NCI-H69 (cell line): ENCODE measurements around the gene MUC6.
"Not testable (repeated sequence)": the region's sequence is repeated elsewhere in the genome, so short reads cannot be mapped to it uniquely, and the experiment has no call there.

Experiments
- DNase-seq: peaks from one replicate; lab custom pipeline; 2025; lab: John Stamatoyannopoulos, UW

MUC6 gene

DNA sequence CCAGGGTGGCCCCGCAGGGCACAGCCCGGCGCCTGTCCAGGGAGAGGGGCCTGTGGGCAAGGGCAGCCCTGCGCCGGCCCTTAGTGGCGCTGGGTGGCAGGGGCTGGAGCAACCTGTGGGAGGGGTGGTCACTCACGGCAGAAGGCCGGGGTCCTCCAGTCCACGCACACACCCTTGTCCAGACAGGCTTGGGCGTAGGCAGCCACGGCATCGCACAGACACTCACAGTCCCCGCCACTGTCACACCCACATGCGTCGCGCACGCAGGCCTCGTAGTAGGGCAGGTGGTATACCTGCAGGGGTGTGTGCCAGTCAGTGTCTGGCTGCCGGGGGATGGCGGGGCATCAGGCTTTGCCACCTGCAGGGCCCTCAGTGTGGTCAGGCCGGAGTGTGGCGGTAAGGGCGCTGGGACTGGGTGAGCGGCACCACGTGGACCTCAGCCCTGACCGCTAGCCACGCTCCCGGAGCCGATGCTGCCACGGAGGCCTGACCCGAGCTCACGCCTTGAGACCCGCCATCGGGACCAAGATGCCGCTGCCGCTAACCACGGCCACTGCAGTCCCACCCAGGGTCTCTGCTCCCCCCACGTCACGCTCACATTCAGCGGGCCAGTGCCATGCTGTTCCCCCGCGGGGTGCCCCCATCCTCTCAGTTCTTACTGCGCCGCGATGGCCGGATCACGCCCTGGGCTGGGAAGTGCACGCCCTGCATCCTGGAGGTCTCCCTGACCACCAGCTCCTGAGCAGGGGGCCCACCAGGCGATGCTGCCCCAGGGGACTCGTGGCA is 12.5 kb downstream of the MUC6 start:
- no peak for DNase-seq

DNA sequence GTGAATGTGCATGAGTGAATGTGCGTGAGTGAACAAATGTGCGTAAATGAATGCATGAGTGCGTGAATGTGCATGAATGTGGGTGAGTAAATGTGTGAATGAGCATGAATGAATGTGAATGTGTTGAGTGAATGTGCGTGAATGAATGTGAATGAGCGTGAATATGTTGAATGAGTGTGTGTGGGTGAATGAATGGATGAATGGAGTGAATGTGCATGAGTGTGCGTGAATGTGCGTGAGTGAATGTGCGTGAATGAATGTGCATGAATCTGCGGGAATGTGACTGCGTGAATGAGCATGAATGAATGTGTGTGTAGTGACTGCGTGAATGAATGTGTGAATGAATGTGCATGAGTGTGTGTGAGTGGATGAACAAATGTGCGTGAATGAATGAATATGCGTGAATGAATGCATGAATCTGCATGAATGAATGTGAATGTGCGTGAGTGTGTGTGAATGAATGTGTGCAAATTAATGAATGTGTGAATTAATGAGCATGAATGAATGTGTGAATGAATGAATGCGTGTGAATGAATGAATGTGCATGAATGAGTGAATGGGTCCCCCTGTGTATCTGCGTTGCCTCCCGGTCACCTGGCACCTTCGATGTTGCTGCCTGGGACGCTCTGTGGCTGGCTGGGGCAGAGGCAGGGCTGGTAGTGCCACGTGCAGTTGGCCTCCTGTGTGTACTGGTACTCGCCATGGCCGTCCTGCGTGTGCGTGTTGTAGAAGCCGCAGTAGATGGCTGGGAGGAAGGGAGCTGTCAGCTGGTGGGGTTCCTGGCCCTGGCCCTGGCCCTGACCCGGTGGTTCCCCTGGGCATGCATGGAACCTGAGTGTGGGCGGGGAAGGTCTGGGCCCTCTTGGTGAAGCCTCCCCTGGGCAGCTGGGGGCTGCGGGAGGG is 13.4 kb downstream of the MUC6 start:
- no peak for DNase-seq

DNA sequence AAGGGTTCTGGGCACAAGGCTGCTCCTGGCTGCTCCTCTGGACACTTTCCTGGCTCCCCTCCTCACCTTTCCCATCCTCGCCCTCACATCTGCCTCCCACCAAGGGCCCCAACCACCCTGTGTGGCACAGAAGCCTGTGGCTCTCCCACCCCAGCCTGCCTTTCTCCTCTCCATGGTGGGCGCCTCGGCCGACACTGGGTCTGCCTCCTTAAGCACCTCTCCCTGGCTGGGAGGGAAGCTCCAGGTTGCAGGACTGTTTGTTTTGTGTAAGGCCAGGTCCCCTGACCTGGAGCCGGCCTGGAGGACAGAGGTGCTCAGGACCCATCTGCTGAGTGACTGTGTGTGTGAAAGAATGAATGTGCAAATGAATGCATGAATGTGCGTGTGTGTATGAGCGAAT is 14.1 kb downstream of the MUC6 start:
- DNase-seq, result no peak

DNA sequence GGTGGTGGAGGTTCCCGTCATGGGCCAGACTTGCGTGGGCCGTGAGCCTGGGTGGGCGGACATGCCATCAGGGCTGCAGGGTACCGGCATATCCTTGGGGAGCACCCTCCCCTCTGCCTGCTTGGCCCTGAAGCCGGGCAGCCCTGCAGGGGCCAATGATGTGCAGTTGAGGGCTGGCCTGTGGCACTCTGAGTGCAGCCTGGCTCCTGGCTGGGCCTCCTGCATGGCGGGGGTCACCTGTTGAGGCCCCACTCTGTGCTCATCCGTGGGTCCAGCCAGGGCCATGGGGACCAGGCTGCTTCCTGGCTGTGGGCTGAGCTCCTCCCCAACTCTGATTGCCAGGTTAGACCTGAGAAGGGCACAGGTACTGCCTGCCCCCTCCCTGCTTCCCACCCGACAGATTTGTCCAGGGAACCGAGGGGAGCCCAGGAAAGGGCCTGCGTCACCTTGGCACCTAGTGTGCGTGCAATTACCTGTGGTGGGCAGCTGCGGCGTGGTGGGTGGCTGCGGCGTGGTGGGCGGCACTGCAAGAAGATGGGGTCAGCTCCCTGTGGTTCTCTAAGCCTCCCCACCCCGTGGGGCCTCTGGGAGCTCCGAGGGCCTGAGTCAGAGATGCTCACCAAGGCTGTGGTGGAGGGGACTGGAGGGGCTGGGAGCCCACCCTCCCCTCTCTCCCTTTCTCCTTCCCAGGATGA is 16.2 kb downstream of the MUC6 start:
- DNase-seq, result no peak

DNA sequence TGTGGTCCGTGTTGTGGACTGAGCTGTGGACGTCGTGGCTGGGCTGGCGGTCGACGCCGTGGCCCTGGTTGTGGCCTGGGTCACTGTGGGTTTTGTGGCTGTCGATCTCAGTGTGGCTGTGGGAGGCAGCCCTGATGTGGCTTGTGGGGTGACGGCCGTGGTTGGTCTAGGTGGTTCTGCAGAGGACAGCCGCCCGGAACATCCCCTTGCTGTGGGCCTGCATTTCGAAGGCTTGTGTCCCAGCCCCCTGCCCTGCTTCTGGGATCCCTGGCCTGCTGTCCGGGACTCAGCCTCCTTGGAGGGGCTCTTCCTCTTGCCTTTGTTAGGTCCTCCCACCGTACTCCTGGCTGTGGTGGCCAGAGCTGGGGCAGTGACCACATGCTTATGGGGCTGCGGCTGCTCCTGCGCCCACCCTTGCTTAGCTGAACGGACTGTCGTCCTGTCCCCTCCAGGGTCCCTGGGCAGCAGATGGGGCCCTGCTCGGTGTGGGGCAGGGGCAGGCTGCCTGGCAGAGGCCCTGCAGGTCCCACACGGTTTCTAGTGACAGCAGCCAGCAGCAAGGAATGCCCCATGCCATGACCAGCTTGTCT is 17.1 kb downstream of the MUC6 start:
- DNase-seq, result no peak

DNA sequence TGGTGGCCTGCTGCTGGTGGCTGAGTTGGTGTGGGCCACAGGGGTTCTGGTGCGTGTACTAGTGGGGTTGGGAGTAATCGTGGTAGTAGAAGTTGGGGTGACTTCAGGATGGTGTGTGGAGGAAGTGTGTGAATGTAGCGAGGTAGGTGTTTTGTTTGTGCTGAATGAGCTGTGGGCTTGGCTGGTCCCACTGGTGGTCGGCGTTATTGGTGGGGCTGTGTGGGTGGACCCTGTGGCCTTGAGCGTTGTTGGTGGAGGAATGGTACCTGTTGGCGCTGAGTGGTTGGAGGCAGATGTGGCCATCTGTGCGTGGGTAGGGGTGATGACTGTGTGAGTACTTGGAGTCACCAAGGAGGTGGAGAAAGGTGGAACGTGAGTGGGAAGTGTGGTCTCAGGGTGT is 18.4 kb downstream of the MUC6 start:
- no peak for DNase-seq

DNA sequence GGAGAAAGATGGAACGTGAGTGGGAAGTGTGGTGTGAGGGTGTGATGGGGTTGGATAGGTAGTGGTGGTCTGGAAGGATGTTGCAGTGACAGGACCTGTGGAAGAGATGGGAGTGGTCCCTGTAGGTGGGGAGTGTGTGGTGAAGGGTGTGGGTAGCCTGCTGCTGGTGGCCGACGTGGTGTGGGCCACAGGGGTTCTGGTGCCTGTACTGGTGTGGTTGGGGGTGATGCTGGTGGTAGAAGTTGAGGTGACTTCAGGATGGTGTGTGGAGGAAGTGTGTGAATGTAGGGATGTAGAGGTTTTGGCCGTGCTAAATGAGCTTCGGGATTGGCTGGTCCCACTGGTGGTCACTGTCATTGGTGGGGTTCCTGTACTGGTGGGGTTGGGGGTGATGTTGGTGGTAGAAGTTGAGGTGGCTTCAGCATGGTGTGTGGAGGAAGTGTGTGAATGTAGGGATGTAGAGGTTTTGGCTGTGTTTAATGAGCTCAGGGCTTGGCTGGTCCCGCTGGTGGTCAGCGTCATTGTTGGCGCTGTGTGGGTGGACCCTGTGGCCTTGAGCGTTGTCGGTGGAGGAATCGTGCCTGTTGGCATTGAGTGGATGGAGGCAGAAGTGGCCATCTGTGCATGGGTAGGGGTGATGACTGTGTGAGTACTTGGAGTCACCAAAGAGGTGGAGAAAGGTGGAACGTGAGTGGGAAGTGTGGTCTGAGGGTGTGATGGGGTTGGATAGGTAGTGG is 19.1 kb downstream of the MUC6 start:
- DNase-seq, result no peak

DNA sequence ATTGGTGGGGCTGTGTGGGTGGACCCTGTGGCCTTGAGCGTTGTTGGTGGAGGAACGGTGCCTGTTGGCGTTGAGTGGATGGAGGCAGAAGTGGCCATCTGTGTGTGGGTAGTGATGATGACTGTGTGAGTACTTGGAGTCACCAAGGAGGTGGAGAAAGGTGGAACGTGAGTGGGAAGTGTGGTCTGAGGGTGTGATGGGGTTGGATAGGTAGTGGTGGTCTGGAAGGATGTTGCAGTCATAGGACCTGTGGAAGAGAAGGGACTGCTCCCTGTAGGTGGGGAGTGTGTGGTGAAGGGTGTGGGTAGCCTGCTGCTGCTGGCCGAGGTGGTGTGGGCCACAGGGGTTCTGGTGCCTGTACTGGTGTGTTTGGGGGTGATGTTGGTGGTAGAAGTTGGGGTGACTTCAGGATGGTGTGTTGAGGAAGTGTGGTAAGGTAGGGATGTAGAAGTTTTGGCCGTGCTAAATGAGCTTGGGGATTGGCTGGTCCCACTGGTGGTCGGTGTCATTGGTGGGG is 19.9 kb downstream of the MUC6 start:
- DNase-seq, result not testable (repeated sequence)

DNA sequence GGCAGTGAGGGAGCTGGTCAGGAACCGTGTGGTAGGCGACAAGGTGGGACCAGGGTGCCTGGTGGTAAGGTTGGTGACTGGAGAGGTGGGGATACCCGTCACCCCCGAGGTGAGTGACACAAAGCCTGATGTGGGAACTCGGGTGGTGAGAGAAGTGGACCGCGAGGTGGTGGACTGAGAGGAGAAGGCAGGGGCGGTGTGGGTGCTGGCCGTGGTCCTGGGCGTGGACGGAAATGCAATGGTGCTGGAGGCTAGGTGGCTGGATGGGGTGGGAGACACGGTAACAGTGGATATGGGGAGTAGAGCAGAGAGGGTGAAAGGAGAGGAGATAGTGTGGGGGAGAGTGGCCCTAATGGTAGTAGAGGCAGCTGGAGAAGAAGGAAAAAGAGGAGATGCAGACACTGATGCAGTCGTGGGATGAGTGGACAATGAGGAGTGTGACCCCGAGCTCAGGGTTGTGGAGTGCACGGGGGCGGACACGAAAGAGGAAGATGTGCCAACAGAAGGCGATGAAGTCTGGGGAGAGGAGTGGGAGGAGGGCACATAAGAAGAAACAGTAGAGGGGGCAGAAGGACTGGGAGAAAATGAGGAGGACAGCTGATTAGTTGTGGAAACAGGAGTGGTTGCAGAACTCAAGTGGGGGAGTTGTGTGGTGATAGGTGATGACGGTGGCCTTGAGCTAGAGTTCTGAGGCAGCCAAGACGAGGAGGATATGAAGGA is 20.5 kb downstream of the MUC6 start:
- no peak for DNase-seq

DNA sequence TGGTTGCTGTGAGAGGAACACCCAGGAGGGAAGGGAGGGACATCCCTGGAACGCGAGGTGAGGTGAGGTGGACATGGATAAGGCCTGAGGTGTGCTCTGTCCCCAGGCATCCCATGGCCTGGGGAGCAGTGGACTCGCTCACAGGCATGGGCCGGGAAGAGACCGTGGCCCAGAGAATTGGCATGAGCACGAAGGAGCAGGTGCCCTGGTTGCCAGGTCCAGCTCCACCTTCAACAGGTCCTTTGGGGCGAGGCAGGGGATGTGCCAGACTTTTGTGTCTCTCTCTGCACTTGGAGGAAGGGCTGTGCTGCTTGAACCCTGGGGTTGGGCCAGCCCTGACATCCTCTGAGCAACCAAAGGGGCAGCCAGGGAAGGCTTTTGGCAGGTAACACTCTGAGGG is 21.5 kb downstream of the MUC6 start:
- no peak for DNase-seq

DNA sequence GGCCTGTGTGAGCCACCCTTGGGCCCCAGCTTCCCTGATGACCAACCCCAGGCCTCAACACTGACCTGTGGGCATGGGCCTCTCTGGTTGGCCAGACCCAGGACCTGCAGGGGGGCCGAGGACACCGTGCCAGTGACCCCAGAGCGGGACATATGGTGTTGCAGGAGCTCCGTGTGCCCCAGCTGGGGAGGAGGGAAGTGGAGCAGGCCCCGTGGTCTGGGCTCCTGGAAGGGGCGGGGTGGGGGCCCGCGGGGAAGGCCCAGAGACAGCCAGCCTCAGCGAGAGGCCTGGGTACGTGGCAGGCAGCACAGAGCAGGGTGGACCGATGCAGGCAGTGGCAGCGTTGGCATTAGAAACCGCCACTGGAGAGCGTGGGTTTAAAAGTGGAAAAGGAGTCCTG is 22.2 kb downstream of the MUC6 start:
- DNase-seq, result no peak

DNA sequence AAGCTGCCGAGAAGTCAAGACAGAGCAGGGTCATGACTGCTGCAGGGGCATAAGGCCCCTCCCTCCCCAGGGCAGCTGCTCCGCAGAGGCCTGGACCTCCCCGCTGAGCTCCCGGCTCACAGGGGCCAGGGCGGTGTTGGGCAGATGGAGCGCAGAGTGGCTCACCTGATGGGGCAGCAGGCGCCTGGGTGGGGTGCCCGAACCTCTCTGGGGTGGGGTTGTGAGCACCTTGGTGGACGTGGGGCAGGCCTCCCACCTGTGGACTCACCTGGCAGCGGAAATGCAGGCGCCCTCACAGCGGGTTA is 22.9 kb downstream of the MUC6 start:
- DNase-seq, result no peak

DNA sequence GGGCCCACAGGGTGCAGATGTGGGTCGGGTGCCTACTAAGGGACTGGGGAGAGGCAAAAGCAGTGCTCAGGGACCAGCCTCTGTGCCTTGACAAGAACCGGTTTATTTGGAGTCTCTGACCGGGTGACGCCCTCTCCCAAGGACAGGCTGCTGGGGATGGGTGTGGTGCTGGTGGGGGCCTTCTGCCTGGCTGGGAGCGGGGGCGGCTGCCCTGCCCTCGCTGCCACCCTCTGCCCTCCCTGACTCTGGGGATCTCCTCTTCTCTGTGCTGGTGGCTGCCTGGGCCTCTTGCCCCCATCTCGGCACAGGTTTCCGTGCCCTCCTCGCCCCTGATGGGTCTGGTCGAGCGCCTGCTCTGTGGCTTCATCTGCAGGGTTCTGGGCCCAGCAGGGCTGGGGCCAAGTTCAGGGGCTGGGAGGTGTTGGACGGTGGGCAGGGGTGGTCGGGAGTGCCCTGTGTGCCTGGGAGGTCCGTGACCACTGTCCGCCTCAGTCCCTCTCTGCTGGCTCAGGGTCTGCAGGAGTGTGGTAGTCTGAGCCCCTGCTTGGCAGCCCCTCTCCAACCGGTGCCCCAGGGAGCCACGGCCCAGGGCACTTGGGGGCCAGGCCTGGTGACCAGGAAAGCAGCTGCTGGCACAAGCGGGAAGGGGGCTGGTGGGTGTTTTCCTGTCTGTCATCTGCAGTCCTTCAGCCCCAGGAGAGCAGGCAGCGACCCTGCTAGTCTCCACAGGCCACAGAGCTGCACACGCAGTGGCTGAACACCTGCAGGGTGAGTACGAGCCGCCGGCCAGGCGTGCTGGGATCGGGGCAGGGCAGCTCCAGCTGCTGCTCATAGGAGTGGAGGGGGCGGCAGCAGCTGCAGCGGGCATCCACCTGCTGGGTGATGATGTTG is 23.5 kb downstream of the MUC6 start:
- peak; percentile 48 for DNase-seq

DNA sequence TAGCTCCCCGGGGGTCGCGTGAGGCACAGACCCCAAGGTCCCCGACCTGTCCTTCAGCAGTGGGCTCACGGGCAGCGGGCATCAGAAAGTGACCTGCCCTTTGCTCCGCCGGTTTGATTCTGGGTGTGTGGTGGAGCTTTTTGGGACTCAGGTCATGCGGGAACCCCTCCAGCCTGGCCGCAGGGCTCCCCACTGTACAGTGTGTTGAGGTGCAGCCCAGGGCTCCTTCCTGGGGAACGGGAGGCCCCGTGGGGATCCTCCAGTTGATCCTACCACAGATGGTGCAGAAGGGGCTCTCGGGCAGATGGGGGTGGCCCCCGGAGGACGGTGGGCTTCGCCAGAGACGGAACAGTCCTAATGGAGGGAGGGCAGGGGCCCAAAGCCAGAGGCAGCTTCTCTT is 24.2 kb downstream of the MUC6 start:
- no peak for DNase-seq

DNA sequence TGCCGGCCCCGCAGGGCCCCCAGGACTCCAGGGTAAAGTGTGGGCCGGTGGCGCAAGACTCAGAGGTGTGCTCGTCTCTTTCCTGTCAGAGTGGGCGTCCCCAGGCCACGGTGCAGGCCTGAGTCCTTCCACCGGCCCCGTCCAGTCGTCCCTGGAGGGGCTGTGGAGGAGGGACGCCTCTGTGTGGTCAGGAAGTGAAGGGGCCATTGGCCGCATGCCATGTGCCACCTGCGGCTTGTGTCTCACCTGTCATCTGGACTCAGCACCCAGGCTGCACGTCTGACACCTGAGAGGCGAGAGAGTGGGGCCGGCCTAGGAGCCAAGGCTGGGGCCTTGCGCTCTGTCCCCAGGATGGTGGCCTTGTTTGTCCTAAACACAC is 25.2 kb downstream of the MUC6 start:
- DNase-seq, result no peak

DNA sequence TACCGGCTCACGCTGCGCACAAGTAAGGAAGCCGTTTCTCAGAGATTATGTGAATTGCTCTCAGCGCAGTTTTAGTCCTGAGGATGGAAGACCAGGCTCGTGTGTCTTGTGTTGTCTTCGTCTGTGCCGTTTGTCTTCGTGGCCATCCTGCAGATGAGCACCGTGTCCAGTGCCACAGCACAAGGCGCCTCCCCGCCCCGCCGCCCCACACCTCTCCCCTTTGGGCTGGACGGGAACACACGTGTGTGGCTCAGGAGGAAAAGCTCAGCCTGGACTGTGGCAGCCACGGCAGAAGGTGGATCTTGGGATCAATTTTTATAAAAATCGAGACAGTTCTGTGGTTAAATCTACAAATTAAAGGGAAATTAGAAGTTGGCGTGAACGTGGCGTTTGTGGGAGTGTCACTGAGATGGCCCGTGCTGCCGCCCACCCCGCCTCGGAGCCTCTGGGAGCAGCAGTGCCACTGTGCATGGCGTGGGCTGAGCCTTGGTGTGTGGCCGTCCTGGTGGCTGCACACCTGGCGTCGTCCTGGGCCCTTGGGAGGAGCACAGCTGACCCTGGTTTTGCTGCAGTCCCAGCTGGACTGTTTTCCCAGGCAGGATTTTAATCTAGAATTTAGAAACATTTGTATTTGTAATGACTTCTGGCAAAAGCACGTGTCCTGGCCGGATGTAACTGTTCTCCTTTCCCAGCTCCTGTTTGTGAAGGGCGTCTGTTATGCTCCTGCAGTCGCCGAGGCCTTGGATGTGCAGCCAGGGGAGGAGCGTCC is 25.8 kb downstream of the MUC6 start:
- no peak for DNase-seq

DNA sequence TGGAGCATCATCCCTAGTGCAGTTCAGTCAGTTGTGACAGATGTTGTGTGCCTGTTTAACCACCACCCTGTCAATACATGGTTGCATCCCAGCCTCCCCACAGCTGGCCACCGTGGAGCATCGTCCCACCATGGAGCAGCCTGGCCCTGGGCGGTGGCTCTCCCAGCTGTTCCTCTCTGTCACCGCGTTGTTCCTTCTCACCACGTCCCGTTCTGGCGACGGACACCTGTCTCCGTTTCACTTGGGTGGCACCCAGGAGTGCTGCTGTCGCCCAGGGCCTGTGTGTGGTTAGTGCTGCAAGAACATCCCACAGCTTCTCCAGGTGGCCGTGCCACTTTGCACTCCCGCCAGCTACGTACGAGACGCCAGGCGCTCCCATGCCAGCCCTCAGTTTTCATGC is 26.5 kb downstream of the MUC6 start:
- no peak for DNase-seq

DNA sequence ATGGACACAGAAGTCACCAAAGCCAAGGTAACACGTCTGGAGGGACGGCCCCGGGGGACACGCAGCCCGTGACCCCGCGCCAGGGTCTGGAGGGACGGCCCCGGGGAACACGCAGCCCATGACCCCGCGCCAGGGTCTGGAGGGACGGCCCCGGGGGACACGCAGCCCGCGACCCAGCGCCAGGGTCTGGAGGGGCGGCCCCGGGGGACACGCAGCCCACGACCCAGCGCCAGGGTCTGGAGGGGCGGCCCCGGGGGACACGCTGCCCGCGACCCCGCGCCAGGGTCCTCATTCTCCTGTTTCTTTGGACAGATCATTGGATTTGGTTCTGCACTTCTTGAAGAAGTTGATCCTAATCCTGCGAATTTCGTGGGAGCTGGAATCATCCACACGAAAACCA is 27.1 kb downstream of the MUC6 start:
- no peak for DNase-seq

DNA sequence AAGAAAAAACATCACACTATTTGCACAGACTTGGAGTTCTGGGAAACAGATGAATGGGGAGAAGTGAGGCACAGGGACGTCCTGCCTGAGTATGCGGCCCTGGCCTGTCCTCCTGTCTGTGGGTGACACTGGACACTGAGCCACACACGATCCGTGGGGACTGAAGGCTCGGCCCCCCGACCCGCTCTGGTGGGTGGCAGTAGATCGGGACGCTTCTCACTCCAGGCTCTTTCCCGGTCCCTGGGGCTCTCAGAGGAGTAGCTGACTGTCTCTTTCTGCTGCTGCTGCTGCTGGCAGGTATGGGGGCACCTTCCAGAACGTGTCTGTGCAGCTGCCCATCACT is 27.7 kb downstream of the MUC6 start:
- no peak for DNase-seq
